Mesothelial cell of epicardium (in vitro differentiated cells): ENCODE measurements around the gene BCL11B. TPM values are rescaled to one million over a fixed set of nuclear protein-coding genes. Genes with fewer than 3 reads are reported as not detected.

Source experiments
- DNase-seq, 2 experiments: peaks; one replicate each; pipeline ENCODE4 v3.0.0; 2021; ENCODE audit warnings: low spot score in 2 of 2; ENCODE audit not compliant: unreplicated experiment in 2 of 2
- H3K27ac Mint-ChIP-seq: 2 replicates; pipeline ENCODE4 v1.8.0; 2021; ENCODE audit warnings: mixed read lengths
- H3K27me3 Mint-ChIP-seq: 2 replicates; pipeline ENCODE4 v1.8.0; 2021; ENCODE audit warnings: low read depth, mixed read lengths
- H3K36me3 Mint-ChIP-seq: 2 replicates; pipeline ENCODE4 v1.8.0; 2021; ENCODE audit warnings: mixed read lengths
- H3K4me1 Mint-ChIP-seq: 2 replicates; pipeline ENCODE4 v1.8.0; 2021; ENCODE audit warnings: mixed read lengths
- H3K4me3 Mint-ChIP-seq: 2 replicates; pipeline ENCODE4 v1.8.0; 2021; ENCODE audit warnings: mild to moderate bottlenecking, moderate library complexity, mixed read lengths
- H3K9me3 Mint-ChIP-seq: 2 replicates; pipeline ENCODE4 v1.8.0; 2021; ENCODE audit warnings: mixed read lengths
- total RNA-seq: library from RNA; stranded (reverse); gene quantifications from 3 replicates; pipeline ENCODE4 v1.2.1, GENCODE V29; 2021
- TF ChIP-seq, protein P1 (sequence below): fragments of 200-600 bp; sonication (generic); IDR thresholded peaks from one replicate; pipeline ENCODE4 v1.5.0; 2021; ENCODE audit warnings: antibody characterized with exemption; ENCODE audit not compliant: unreplicated experiment

The BCL11B gene
- total RNA-seq, 1 donor from 2014 or later, result 11.8 TPM

DNA sequence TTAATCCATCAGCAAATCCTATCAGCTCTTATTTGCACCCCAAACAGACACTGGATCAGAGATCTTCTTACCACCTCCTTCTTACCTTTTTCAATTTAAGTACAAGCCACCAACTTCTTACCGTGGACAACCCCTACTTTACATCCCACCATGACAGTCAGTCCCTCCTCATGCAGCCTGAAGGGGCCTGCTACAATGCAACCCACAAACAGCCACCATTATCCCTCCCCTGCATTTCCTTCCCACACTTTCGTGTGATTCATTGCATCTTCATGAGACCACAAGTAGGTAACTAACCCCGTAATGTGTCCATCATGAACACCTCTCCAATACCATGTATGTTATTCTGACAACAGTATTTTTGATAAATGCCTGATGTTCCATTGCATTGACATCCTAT, 108.6 kb downstream of the BCL11B start:
- TF ChIP-seq, protein P1, sequence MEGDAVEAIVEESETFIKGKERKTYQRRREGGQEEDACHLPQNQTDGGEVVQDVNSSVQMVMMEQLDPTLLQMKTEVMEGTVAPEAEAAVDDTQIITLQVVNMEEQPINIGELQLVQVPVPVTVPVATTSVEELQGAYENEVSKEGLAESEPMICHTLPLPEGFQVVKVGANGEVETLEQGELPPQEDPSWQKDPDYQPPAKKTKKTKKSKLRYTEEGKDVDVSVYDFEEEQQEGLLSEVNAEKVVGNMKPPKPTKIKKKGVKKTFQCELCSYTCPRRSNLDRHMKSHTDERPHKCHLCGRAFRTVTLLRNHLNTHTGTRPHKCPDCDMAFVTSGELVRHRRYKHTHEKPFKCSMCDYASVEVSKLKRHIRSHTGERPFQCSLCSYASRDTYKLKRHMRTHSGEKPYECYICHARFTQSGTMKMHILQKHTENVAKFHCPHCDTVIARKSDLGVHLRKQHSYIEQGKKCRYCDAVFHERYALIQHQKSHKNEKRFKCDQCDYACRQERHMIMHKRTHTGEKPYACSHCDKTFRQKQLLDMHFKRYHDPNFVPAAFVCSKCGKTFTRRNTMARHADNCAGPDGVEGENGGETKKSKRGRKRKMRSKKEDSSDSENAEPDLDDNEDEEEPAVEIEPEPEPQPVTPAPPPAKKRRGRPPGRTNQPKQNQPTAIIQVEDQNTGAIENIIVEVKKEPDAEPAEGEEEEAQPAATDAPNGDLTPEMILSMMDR, result no peak
- Mint-ChIP-seq H3K27me3 (no peaks in the 10 kb centered on the region), H3K27ac (no peak overlapping the region), H3K36me3 (no peaks in the 10 kb centered on the region), H3K4me1 (no peaks in the 10 kb centered on the region), H3K9me3 (peaks cover 8% of the 10 kb centered on the region), H3K4me3 (no peak overlapping the region)
- DNase-seq, result no peak

DNA sequence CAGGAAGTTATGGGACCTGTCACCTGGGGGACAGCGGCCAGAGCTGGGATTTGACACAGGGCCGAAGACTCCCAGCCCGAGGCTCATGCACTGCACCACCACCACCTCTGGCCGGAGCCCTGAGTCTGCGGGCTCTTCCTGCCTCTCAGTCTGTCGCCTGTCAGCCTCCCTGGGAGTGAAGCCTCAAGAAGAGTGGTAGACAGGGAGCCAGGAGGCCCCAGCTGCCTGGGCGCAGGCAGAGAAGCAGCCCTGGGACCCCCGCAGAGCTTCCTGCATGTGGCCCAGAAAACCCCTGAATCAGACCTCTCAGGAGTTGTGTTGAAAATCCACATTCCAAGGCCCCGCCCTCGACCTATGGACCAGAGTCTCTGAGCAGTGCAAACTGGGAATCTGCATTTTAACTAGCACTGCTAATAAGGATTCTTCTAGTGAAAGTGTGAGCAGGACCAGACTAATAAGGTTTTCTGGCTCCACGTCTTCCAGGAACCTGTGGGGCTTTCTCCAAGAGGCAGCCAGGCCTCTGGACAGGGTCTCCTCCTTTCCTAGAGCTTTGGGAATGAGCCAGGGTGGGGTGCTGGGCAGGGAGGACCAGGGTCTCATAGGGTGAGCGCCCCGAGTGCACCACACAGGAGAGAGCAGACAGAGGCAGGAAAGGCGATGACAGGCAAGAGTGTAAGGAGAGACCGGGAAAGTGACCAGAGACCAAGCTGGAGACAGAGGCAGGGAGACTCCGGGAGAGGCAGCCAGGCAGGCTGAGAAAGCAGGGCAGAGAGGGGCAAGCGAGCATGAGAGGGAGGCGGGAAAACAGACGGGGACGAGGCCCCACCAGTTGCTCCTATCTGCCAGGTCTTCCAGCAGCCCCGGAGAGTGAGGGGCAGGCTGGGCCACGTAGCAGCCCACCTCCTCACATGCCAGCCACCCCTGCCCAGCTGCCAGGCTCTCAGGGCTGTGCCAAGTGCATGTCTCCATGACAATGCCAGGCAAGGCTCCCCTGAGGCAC, 112.4 kb downstream of the BCL11B start:
- H3K9me3 Mint-ChIP-seq, result peaks cover 8% of the 10 kb centered on the region
- no peak overlapping the region for H3K27ac Mint-ChIP-seq
- no peaks in the 10 kb centered on the region for H3K36me3 Mint-ChIP-seq
- H3K4me1 Mint-ChIP-seq, result no peaks in the 10 kb centered on the region
- no peaks in the 10 kb centered on the region for H3K27me3 Mint-ChIP-seq
- H3K4me3 Mint-ChIP-seq, result no peak overlapping the region
- TF ChIP-seq, protein P1, result no peak
- DNase-seq, result no peak

DNA sequence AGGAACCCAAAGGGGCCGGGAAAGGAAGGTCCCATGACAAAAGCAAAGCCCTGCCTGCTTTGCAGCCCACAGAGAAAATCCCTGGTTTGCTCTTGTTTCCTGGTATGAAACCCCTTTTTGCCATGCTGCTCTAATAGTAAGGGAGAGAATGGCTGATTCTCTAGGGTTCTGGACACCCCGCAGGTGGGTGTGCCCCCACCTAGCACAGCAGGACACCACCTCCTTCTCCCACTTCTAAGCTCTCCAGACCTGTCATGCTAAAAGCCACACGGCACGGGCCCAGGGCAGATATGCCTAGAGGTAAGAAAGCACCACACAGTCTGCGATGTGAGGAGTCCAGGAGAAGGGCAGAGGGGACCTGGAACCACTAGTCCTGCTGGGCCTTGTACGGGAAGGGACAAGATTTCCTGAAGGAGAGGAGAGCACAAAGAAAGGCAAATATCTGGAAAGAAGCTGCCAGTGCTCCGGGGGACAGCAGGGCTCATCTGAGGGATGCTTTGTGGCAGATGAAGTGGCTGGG, 113.3 kb downstream of the BCL11B start:
- Mint-ChIP-seq H3K4me3 (no peak overlapping the region), H3K4me1 (no peaks in the 10 kb centered on the region), H3K9me3 (peaks cover 8% of the 10 kb centered on the region), H3K36me3 (no peaks in the 10 kb centered on the region), H3K27me3 (no peaks in the 10 kb centered on the region), H3K27ac (no peak overlapping the region)
- DNase-seq, result no peak
- TF ChIP-seq, protein P1, result no peak

DNA sequence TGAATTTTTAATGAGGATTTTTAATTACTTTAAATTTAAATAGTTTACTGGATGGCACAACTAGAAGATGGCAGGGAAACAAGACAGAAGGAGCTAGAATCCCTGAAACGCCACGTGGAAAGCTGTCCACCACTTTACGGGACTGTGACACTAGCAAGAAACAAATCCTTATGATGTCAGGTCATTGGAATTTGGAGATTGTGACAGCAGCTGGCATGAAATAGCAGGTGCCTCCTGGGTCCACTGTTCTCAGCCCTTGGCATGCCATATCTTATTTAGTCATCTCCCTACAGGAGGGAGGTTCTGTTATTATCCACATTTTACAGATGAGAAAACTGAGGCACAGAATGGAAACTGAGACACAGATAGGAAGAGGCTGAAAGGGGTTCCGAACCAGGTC, 113.8 kb downstream of the BCL11B start:
- H3K9me3 Mint-ChIP-seq, result peaks cover 8% of the 10 kb centered on the region
- DNase-seq, result no peak
- TF ChIP-seq, protein P1, result no peak
- no peaks in the 10 kb centered on the region for H3K36me3 Mint-ChIP-seq
- no peak overlapping the region for H3K27ac Mint-ChIP-seq
- no peaks in the 10 kb centered on the region for H3K4me1 Mint-ChIP-seq
- H3K27me3 Mint-ChIP-seq, result no peaks in the 10 kb centered on the region
- no peak overlapping the region for H3K4me3 Mint-ChIP-seq

DNA sequence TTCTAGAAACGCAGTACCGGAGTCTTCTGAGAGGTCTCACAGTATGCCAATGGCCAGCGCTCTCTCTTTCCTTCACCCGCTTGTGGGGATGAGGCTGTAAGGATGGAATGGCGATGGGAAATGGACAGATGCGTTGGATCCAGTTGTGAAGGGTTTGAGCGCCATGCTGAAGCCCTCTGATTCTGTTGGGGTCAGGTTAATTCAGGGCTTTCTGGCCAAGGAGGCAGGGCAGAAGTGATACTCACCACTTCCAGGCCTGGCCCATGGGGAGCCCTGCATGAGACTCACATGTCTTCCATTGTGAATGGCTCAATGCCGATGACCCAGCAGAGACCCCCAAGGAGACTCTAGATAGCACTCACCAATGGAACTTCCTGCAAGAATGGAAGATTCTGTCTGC, 114.3 kb downstream of the BCL11B start:
- no peaks in the 10 kb centered on the region for H3K36me3 Mint-ChIP-seq
- H3K27me3 Mint-ChIP-seq, result no peaks in the 10 kb centered on the region
- no peak overlapping the region for H3K4me3 Mint-ChIP-seq
- no peaks in the 10 kb centered on the region for H3K4me1 Mint-ChIP-seq
- no peak for DNase-seq
- H3K27ac Mint-ChIP-seq, result no peak overlapping the region
- peaks cover 8% of the 10 kb centered on the region for H3K9me3 Mint-ChIP-seq
- TF ChIP-seq, protein P1, result no peak
